Stimulated activated CD4-positive, alpha-beta T cell treated with anti-CD3 and anti-CD28 coated beads, Interleukin-1b, Interleukin-23, amount 100 ng/mL, for 1 hour (primary cell): Measurements from ENCODE around the gene CCDC85B.

Experiments
- DNase-seq, 2 donors: peaks; one replicate each; pipeline ENCODE4 v3.0.0-alpha.2; 2020; ENCODE audit warnings: low read depth in 2 of 2

CCDC85B gene

DNA sequence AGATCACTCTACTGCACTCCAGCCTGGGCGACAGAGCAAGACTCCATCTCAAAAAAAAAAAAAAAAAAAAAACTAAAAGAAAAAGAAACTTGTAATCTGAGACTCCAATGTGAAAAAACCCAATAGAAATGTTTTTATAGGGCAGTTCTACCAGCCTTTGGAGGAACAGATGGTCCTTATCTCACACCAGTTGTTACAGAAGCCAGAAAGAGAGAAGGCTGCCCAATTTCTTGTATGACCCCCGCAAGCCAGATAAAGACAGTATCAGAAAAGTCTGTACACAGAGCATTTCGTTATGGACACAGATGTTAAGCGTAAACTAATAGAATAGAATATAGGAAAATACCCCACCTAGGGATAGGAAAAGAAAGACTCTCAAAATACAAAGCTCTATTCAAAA lies 43.5 kb downstream of the CCDC85B start:
- no peak for DNase-seq

DNA sequence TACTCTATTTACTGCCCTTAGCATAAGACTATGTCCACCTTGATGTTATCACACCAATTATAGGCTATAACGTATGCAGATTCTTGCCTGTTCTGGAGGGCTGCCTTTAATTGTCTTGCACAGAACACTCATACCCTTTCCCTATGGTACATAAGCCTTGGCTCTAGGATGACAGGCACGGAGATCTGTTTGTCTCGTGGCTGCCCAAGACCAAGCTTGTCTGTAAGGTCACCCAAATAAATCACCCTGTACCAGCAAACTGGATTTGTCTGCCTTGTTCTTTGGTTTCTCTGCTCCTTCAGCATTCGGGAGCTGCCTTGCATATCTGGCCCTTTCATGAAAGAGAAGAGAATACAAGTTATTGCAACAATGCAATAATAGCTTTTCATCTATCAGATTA lies 47.3 kb downstream of the CCDC85B start:
- DNase-seq: no peak
